ENCODE measurements around the gene TBC1D22A.
"Not testable (repeated sequence)": the region's sequence is repeated elsewhere in the genome, so short reads cannot be mapped to it uniquely, and the experiment has no call there.

TBC1D22A gene

GRCh38 chr22:47133061-47133969 lies 370.9 kb downstream of the TBC1D22A start:
- no peak for DNase-seq

GRCh38 chr22:47134222-47134621 lies 371.8 kb downstream of the TBC1D22A start:
- DNase-seq = no peak

GRCh38 chr22:47135338-47135737 lies 372.9 kb downstream of the TBC1D22A start:
- no peak for DNase-seq

GRCh38 chr22:47136050-47136449 lies 373.6 kb downstream of the TBC1D22A start:
- no peak for DNase-seq

- DNase-seq = no peak
These were observed 374.2 kb downstream of the TBC1D22A start for GRCh38 chr22:47136671-47137070.

GRCh38 chr22:47139013-47139789 lies 376.8 kb downstream of the TBC1D22A start:
- peak; percentile 7 for DNase-seq

- peak; percentile 91 for DNase-seq
These were observed 377.3 kb downstream of the TBC1D22A start for GRCh38 chr22:47139790-47140119.

- DNase-seq = not testable (repeated sequence)
These were observed 378.5 kb downstream of the TBC1D22A start for GRCh38 chr22:47140975-47141374.

- DNase-seq = no peak
These were observed 380.1 kb downstream of the TBC1D22A start for GRCh38 chr22:47142427-47143046.

- no peak for DNase-seq
These were observed 380.9 kb downstream of the TBC1D22A start for GRCh38 chr22:47143249-47143938.

- DNase-seq = no peak
These were observed 381.8 kb downstream of the TBC1D22A start for GRCh38 chr22:47144076-47144765.

- DNase-seq = no peak
These were observed 382.5 kb downstream of the TBC1D22A start for GRCh38 chr22:47144791-47145425.

GRCh38 chr22:47145883-47146282 lies 383.4 kb downstream of the TBC1D22A start:
- DNase-seq = no peak

- DNase-seq = peak; percentile 68
These were observed 383.9 kb downstream of the TBC1D22A start for GRCh38 chr22:47146391-47146790.

GRCh38 chr22:47146941-47147340 lies 384.5 kb downstream of the TBC1D22A start:
- DNase-seq = no peak

- no peak for DNase-seq
These were observed 385.1 kb downstream of the TBC1D22A start for GRCh38 chr22:47147572-47147971.

GRCh38 chr22:47148510-47148909 lies 386.1 kb downstream of the TBC1D22A start:
- DNase-seq = no peak

- DNase-seq = no peak
These were observed 386.7 kb downstream of the TBC1D22A start for GRCh38 chr22:47148956-47149728.

GRCh38 chr22:47149976-47150375 lies 387.5 kb downstream of the TBC1D22A start:
- DNase-seq = peak; percentile 4

GRCh38 chr22:47150426-47150825 lies 388.0 kb downstream of the TBC1D22A start:
- DNase-seq = no peak

- DNase-seq = no peak
These were observed 388.6 kb downstream of the TBC1D22A start for GRCh38 chr22:47151064-47151463.

Data from NCI-H82 (cell line).